CD4-positive, alpha-beta T cell (primary cell): Measurements from ENCODE around the gene STARD7. TPM values are rescaled to one million over a fixed set of nuclear protein-coding genes. Genes with fewer than 3 reads are reported as not detected.
"Not testable (repeated sequence)": the region's sequence is repeated elsewhere in the genome, so short reads cannot be mapped to it uniquely, and the experiment has no call there.

ENCODE experiments used
- ATAC-seq: fragments of 200-7000 bp; cut with Tn5 transposase; one replicate; pipeline ENCODE4 v1.10.0; 2022; ENCODE audit warnings: mild to moderate bottlenecking; ENCODE audit not compliant: poor library complexity
- CTCF ChIA-PET: fragments of 350-600 bp; sonication (Branson Sonifier 250); formaldehyde crosslinking; loops from one replicate; lab custom pipeline; 2021; ENCODE audit warnings: antibody characterized with exemption, inconsistent platforms; lab: Charles Lee
- POLR2A ChIA-PET: fragments of 350-600 bp; sonication (Branson Sonifier 250); formaldehyde crosslinking; loops from one replicate; lab custom pipeline; 2021; ENCODE audit warnings: antibody characterized with exemption, inconsistent platforms; lab: Charles Lee
- DNase-seq, 14 experiments: peaks; one replicate each; pipeline ENCODE4 v3.0.0-alpha.2; 2013 to 2020; ENCODE audit warnings: mixed read lengths in 2 of 14
- H3K27ac ChIP-seq, 2 donors: one replicate each; pipeline versions ENCODE4 v1.5.1 to v1.7.0; 2013; ENCODE audit warnings: low read length in 2 of 2, low read depth in 1 of 2, mild to moderate bottlenecking in 1 of 2
- H3K27me3 ChIP-seq, 2 experiments: 1 replicate in 1 of 2; 2 replicates in 1 of 2; pipeline versions ENCODE4 v1.6.1 to v1.7.0; 2013; ENCODE audit warnings: low read length in 2 of 2, control low read depth in 1 of 2, mild to moderate bottlenecking in 1 of 2, moderate library complexity in 1 of 2; ENCODE audit not compliant: insufficient read depth in 2 of 2, control insufficient read depth in 1 of 2
- H3K36me3 ChIP-seq: one replicate; pipeline ENCODE4 v1.6.1; 2013; ENCODE audit warnings: low read length, control low read depth; ENCODE audit not compliant: insufficient read depth
- H3K4me1 ChIP-seq: one replicate; pipeline ENCODE4 v1.6.1; 2013; ENCODE audit warnings: low read length, control low read depth; ENCODE audit not compliant: insufficient read depth
- H3K4me3 ChIP-seq: one replicate; pipeline ENCODE4 v1.5.1; 2013; ENCODE audit warnings: mild to moderate bottlenecking, low read length, moderate library complexity
- H3K9me3 ChIP-seq, 2 experiments: 1 replicate in 1 of 2; 2 replicates in 1 of 2; pipeline versions ENCODE4 v1.6.1 to v1.7.0; 2013; ENCODE audit warnings: low read length in 2 of 2, mild to moderate bottlenecking in 2 of 2, control low read depth in 1 of 2, moderate library complexity in 1 of 2; ENCODE audit not compliant: control insufficient read depth in 1 of 2, insufficient read depth in 1 of 2
- H3K27ac Mint-ChIP-seq: one replicate; pipeline ENCODE4 v1.8.0; 2020; ENCODE audit warnings: mixed read lengths
- H3K27me3 Mint-ChIP-seq: one replicate; pipeline ENCODE4 v1.8.0; 2021; ENCODE audit warnings: mixed read lengths
- H3K36me3 Mint-ChIP-seq: one replicate; pipeline ENCODE4 v1.8.0; 2021; ENCODE audit warnings: low read depth, mixed read lengths
- H3K4me1 Mint-ChIP-seq: one replicate; pipeline ENCODE4 v1.8.0; 2021; ENCODE audit warnings: low read depth, mixed read lengths
- H3K4me3 Mint-ChIP-seq: one replicate; pipeline ENCODE4 v1.8.0; 2020; ENCODE audit warnings: mild to moderate bottlenecking, mixed read lengths
- H3K9me3 Mint-ChIP-seq: one replicate; pipeline ENCODE4 v1.8.0; 2020; ENCODE audit warnings: mixed read lengths
- intact Hi-C, 2 experiments: fragments of 100-400 bp; cut with DNase I in 1 of 2; cut with micrococcal nuclease in 1 of 2; formaldehyde crosslinking; loops; one replicate each; pipeline versions ENCODE4 v1.15.1 to v1.9.0; 2023 to 2025; cut with DNase I, micrococcal nuclease
- total RNA-seq, 174 experiments: library from RNA in 2 of 174; stranded (reverse) in 2 of 174; gene quantifications; one replicate each; pipeline ENCODE4 v1.2.3 and lab custom pipeline; 2021 to 2026
- TF ChIP-seq, protein P1 (sequence below): fragments of 200-600 bp; IDR thresholded peaks from one replicate; pipeline ENCODE4 v1.8.0; 2022; ENCODE audit warnings: antibody characterized with exemption, mild to moderate bottlenecking

Gene STARD7
- total RNA-seq, 2 experiments from 2014 or later: 57.4 to 58.6 TPM

DNA sequence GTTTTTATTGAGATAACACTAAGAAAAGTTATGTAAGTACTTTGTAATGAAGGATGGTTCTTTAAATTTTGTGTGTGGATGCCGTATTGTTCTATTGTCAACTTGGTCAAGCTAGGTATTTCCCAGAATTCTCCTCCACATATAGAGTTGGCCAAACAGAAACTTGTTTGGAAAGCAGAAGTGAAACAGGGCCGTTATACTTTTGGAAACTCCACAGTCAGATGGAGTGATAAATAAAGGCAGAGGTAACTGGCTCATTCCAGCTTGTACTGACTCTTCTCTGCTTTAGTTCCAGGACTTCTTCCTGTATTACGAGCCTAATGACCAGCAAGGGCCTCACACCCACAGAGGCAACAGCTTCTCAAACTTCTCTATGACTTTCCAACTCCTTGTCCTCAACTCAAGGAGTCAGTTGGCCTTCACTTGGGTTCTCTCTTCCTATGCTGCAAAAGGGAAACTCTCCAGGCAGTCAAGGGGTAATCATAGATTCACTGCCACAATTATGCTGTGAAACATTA lies 16.4 kb upstream of the STARD7 start:
- DNase-seq (peak in 2 of 14 experiments; percentile 56 to 62), ATAC-seq (no peak)
- Mint-ChIP-seq H3K4me3 (no peak overlapping the region), H3K36me3 (no peaks in the 10 kb centered on the region), H3K27ac (no peak overlapping the region), H3K4me1 (no peaks in the 10 kb centered on the region), H3K27me3 (no peaks in the 10 kb centered on the region), H3K9me3 (no peaks in the 10 kb centered on the region)
- intact Hi-C loops: no loop called here
- H3K36me3 ChIP-seq: no peaks in the 10 kb centered on the region
- no peak overlapping the region for H3K4me3 ChIP-seq
- CTCF ChIA-PET: no interaction called here
- no peaks in the 10 kb centered on the region for H3K9me3 ChIP-seq
- no peaks in the 10 kb centered on the region for H3K27me3 ChIP-seq
- H3K27ac ChIP-seq: no peak overlapping the region
- POLR2A ChIA-PET: interaction anchor here (2.0 kb wide), 1 partner anchor 17 kb away, joined by 7 read pairs; the partner anchor contains the start of gene STARD7
- H3K4me1 ChIP-seq: no peaks in the 10 kb centered on the region
- TF ChIP-seq, protein P1, sequence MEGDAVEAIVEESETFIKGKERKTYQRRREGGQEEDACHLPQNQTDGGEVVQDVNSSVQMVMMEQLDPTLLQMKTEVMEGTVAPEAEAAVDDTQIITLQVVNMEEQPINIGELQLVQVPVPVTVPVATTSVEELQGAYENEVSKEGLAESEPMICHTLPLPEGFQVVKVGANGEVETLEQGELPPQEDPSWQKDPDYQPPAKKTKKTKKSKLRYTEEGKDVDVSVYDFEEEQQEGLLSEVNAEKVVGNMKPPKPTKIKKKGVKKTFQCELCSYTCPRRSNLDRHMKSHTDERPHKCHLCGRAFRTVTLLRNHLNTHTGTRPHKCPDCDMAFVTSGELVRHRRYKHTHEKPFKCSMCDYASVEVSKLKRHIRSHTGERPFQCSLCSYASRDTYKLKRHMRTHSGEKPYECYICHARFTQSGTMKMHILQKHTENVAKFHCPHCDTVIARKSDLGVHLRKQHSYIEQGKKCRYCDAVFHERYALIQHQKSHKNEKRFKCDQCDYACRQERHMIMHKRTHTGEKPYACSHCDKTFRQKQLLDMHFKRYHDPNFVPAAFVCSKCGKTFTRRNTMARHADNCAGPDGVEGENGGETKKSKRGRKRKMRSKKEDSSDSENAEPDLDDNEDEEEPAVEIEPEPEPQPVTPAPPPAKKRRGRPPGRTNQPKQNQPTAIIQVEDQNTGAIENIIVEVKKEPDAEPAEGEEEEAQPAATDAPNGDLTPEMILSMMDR: no peak

DNA sequence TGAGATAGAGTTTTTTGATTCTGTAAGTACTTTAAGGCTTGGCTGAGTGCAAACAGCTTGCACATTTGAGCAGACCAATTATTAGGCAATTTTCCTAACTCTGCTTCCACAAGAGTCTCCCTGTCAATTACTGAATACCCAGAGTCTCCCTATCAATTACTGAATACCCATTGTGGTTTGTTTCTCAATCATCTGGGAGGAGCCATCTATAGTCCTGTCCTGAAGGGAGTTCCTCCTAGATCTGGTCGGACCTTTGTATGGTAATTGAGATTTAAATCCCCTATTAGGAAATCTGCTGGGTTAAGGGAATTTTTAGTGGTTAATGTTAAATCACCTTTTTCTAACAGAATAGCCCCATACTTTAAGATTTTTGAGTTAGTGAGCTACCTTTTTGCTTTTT lies 12.5 kb upstream of the STARD7 start:
- intact Hi-C loops, H3K4me3 ChIP-seq, H3K36me3 Mint-ChIP-seq, H3K27me3 Mint-ChIP-seq, H3K9me3 Mint-ChIP-seq, ATAC-seq, H3K36me3 ChIP-seq, CTCF ChIA-PET, H3K27me3 ChIP-seq, H3K27ac Mint-ChIP-seq, POLR2A ChIA-PET, H3K9me3 ChIP-seq, H3K4me3 Mint-ChIP-seq, H3K4me1 ChIP-seq, H3K4me1 Mint-ChIP-seq, DNase-seq, H3K27ac ChIP-seq: not testable (repeated sequence)

DNA sequence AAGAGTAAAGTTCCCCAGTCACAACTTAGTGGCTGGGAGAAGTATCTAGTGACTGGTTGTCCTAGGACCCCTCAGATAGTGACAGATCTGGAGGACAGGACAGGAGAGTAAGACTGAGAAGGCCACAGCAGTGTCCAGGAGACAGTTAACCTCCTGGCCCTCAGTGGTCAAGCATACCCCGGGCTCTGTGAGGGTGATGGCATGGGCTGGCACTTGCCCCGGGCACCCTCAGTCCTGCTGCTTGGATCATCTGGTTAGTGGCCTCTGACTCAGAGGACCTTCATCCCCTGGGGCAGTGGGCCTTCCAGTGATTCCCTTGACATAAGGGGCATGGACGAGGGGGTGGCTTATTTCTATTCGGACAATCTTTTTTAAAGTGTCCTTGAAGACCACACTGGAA lies 11.3 kb upstream of the STARD7 start:
- H3K27ac ChIP-seq, DNase-seq, H3K9me3 ChIP-seq, H3K27me3 ChIP-seq, ATAC-seq, CTCF ChIA-PET, H3K4me3 ChIP-seq, H3K4me1 Mint-ChIP-seq, H3K36me3 Mint-ChIP-seq, H3K9me3 Mint-ChIP-seq, H3K4me3 Mint-ChIP-seq, POLR2A ChIA-PET, H3K36me3 ChIP-seq, intact Hi-C loops, H3K27ac Mint-ChIP-seq, H3K4me1 ChIP-seq, H3K27me3 Mint-ChIP-seq: not testable (repeated sequence)

DNA sequence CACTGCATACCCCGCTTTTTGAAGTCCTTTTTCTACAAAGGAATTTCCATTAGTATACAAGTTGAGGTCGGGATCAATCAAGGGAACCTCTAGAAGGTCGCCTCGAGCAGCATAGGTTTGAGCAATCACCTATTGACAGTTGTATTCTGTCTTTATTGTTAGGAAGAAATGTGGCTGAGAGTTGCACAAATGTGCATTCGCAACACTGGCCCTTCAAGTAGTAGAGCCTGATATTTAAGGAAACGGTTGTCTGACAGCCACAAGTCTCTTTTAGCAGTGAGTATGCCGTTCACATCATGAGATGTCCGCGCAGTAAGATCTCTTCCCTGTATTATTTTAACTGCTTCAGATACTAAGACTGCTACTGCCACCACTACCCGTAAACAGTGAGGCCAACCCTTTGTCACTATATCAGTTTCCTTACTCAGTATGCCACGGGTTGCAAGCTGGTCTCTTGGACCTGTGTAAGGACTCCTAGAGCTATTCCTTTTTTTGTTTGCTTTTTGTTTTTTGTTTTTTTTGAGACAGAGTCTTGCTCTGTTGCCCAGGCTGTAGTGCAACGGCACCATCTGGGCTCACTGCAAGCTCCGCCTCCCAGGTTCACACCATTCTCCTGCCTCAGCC lies 10.0 kb upstream of the STARD7 start:
- no peaks in the 10 kb centered on the region for H3K36me3 ChIP-seq
- Mint-ChIP-seq H3K36me3 (no peaks in the 10 kb centered on the region), H3K4me3 (no peak overlapping the region), H3K27ac (no peak overlapping the region), H3K9me3 (no peaks in the 10 kb centered on the region), H3K27me3 (no peaks in the 10 kb centered on the region), H3K4me1 (no peaks in the 10 kb centered on the region)
- no peaks in the 10 kb centered on the region for H3K9me3 ChIP-seq
- no peaks in the 10 kb centered on the region for H3K4me1 ChIP-seq
- DNase-seq (no peak), ATAC-seq (no peak)
- intact Hi-C loops: no loop called here
- CTCF ChIA-PET: no interaction called here
- POLR2A ChIA-PET: no interaction called here
- H3K4me3 ChIP-seq: no peak overlapping the region
- H3K27me3 ChIP-seq: no peaks in the 10 kb centered on the region
- TF ChIP-seq, protein P1: no peak
- no peak overlapping the region for H3K27ac ChIP-seq
